ENCODE results near the gene WDR81.

The WDR81 gene

DNA sequence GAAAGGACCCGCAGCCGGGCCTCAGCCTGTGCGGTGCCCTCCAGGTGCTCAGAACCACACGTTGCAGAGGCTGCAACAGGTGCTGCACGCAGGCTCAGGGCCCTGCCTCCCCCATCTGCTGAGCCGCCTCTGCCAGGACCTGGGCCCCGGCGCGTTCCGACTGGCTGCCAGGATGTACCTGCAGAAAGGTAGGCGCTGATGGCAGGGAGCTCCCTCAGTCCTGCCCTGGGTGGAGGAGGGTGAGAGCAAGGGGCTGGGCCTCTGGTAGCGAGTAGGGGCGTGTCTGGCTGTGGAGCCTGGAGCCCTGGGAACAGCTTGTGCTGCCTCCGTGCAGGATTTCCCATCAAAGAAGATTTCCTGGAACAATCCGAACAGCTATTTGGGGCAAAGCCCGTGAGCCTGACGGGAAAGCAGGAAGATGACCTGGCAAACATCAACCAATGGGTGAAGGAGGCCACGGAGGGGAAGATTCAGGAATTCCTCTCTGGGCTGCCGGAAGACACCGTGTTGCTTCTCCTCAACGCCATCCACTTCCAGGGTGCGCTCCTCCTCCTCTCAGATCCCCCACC, 22.6 kb downstream of the WDR81 start:
- ChIA-PET CTCF (no interaction called here), POLR2A (interaction anchor here (1.0 kb wide), 1 partner anchor 31 kb away, joined by 4 read pairs; no protein-coding TSS in a partner anchor)
- no peak overlapping the region for H3K27ac ChIP-seq (ENCODE audit: extremely low read depth, low read depth, low read length)

DNA sequence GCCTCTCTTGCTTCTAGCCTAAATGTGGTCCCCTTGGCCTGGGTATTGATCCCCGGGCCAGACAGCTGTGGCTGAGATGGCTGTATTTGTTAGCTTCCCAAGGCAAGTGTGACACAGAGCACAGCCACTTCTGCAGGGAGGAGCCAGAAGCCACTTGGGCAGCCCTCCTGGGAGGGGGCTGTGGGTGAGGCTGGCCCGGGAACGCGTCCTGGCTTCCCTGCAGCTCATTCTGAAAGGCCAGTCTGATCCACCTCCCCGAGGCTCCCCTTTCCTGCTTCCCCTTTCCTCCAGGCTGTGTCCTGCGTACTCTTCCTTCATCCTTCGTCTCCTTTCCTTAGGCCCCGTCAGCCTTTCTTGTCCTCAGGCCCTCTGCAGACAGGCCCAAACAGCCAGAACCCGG, 26.1 kb downstream of the WDR81 start:
- Histone ChIP-seq H3K36me3 (ENCODE audit: control insufficient read depth in 2 of 2, insufficient read depth in 1 of 2, low read length in 2 of 2) (no peaks in the 10 kb centered on the region), H3K9me3 (ENCODE audit: control insufficient read depth, insufficient read depth, low read depth, low read length) (no peaks in the 10 kb centered on the region), H3K27ac (ENCODE audit: extremely low read depth, low read depth, low read length) (no peak overlapping the region), H3K4me1 (ENCODE audit: control insufficient read depth, insufficient read depth, low read length) (no peaks in the 10 kb centered on the region), H3K4me3 (ENCODE audit: low read depth, low read length) (no peak overlapping the region)
- no peak for TF ChIP-seq ZNF10 (tag by site-specific recombination; IDR thresholded peaks at IDR 0.05)
- TF ChIP-seq ZNF2 (tag by site-specific recombination; IDR thresholded peaks at IDR 0.05): no peak
- TF ChIP-seq OVOL3 (tag by site-specific recombination; IDR thresholded peaks at IDR 0.05): no peak
- TF ChIP-seq ZNF791 (tag by site-specific recombination; IDR thresholded peaks at IDR 0.05): no peak
- TF ChIP-seq EGR2 (tag by site-specific recombination; IDR thresholded peaks at IDR 0.05; ENCODE audit: low read depth): 0 out of 2 replicates have a peak, but pooled peaks have one; percentile 10
- 0 out of 2 replicates have a peak, but pooled peaks have one; percentile 16 for TF ChIP-seq ZFHX2 (tag by site-specific recombination; conservative IDR thresholded peaks at IDR 0.05)
- no peak for TF ChIP-seq ZNF548 (tag by site-specific recombination; IDR thresholded peaks at IDR 0.05)
- TF ChIP-seq ZNF404 (tag by site-specific recombination; IDR thresholded peaks at IDR 0.05): no peak
- TF ChIP-seq ZNF529 (tag by site-specific recombination; IDR thresholded peaks at IDR 0.05; ENCODE audit: insufficient replicate concordance): no peak
- ChIA-PET CTCF (no interaction called here), POLR2A (interaction anchor here (0.9 kb wide), 1 partner anchor 11 kb away, joined by 3 read pairs; the partner anchor contains the start of gene SERPINF1)

More for the DNA sequence above, 22.6 kb downstream of the WDR81 start:
- no peaks in the 10 kb centered on the region for H3K9me3 ChIP-seq (ENCODE audit: control insufficient read depth, insufficient read depth, low read depth, low read length)
- no peak overlapping the region for H3K4me3 ChIP-seq (ENCODE audit: low read depth, low read length)
- no peaks in the 10 kb centered on the region for H3K4me1 ChIP-seq (ENCODE audit: control insufficient read depth, insufficient read depth, low read length)
- TF ChIP-seq SCRT2 (tag by site-specific recombination; IDR thresholded peaks at IDR 0.05) (peak; percentile 87), ZFP37 (tag by site-specific recombination; IDR thresholded peaks at IDR 0.05) (no peak)
- no peaks in the 10 kb centered on the region for H3K36me3 ChIP-seq (ENCODE audit: control insufficient read depth in 2 of 2, insufficient read depth in 1 of 2, low read length in 2 of 2)

DNA sequence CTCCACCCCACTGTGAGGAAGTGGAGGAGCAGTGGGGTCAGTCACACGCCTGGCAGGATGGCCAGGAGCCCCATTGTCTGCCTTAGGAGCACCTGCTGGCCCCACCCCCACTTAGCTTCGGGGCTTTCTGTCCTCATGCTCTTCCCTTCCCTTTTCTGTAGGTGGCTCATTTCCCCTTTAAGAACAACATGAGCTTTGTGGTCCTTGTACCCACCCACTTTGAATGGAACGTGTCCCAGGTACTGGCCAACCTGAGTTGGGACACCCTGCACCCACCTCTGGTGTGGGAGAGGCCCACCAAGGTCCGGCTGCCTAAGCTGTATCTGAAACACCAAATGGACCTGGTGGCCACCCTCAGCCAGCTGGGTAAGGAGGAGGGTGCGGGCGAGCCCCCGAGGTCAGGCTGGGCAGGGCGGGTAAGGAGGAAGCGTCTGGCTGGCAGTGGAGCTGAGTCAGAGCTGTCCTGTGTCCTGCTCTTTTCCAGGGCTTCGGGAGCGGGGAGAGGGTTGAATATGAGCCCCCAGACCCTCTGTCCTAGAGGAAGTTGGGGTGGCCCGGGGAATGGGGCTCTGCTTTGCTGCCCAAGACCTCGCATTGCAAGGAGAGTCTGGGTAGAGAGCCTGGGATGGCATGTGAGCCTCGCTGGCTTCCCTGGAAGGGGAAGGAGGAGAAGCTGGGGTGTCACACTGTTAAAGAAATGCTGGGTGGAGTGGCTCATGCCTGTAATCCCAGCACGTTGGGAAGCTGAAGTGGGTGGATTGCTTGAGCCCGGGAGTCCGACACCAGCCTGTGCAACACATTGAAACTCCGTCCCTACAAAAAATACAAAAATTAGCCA, 28.1 kb downstream of the WDR81 start:
- Histone ChIP-seq H3K9me3 (ENCODE audit: control insufficient read depth, insufficient read depth, low read depth, low read length) (no peaks in the 10 kb centered on the region), H3K27ac (ENCODE audit: extremely low read depth, low read depth, low read length) (no peak overlapping the region), H3K36me3 (ENCODE audit: control insufficient read depth in 2 of 2, insufficient read depth in 1 of 2, low read length in 2 of 2) (no peaks in the 10 kb centered on the region), H3K4me1 (ENCODE audit: control insufficient read depth, insufficient read depth, low read length) (no peaks in the 10 kb centered on the region), H3K4me3 (ENCODE audit: low read depth, low read length) (no peak overlapping the region)
- ChIA-PET POLR2A (interaction anchor here (1.4 kb wide), 1 partner anchor 36 kb away, joined by 6 read pairs; no protein-coding TSS in a partner anchor), CTCF (interaction anchor here (0.6 kb wide), 1 partner anchor 92 kb away, joined by 3 read pairs; no protein-coding TSS in a partner anchor)
- TF ChIP-seq ZNF140 (tag by site-specific recombination; IDR thresholded peaks at IDR 0.05): no peak
- TF ChIP-seq ZNF146 (tag by site-specific recombination; IDR thresholded peaks at IDR 0.05): no peak
- TF ChIP-seq, protein P1, sequence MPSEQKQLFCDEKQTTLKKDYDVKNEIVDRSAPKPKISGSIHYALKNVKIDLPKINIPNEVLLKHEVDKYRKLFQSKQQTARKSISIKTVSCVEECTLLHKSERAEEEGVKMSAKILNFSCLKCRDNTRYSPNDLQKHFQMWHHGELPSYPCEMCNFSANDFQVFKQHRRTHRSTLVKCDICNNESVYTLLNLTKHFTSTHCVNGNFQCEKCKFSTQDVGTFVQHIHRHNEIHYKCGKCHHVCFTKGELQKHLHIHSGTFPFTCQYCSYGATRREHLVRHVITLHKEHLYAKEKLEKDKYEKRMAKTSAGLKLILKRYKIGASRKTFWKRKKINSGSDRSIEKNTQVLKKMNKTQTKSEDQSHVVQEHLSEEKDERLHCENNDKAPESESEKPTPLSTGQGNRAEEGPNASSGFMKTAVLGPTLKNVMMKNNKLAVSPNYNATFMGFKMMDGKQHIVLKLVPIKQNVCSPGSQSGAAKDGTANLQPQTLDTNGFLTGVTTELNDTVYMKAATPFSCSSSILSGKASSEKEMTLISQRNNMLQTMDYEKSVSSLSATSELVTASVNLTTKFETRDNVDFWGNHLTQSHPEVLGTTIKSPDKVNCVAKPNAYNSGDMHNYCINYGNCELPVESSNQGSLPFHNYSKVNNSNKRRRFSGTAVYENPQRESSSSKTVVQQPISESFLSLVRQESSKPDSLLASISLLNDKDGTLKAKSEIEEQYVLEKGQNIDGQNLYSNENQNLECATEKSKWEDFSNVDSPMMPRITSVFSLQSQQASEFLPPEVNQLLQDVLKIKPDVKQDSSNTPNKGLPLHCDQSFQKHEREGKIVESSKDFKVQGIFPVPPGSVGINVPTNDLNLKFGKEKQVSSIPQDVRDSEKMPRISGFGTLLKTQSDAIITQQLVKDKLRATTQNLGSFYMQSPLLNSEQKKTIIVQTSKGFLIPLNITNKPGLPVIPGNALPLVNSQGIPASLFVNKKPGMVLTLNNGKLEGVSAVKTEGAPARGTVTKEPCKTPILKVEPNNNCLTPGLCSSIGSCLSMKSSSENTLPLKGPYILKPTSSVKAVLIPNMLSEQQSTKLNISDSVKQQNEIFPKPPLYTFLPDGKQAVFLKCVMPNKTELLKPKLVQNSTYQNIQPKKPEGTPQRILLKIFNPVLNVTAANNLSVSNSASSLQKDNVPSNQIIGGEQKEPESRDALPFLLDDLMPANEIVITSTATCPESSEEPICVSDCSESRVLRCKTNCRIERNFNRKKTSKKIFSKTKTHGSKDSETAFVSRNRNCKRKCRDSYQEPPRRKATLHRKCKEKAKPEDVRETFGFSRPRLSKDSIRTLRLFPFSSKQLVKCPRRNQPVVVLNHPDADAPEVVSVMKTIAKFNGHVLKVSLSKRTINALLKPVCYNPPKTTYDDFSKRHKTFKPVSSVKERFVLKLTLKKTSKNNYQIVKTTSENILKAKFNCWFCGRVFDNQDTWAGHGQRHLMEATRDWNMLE (tag by site-specific recombination; conservative IDR thresholded peaks at IDR 0.05; ENCODE audit: low read depth): no peak
- TF ChIP-seq, protein P2, sequence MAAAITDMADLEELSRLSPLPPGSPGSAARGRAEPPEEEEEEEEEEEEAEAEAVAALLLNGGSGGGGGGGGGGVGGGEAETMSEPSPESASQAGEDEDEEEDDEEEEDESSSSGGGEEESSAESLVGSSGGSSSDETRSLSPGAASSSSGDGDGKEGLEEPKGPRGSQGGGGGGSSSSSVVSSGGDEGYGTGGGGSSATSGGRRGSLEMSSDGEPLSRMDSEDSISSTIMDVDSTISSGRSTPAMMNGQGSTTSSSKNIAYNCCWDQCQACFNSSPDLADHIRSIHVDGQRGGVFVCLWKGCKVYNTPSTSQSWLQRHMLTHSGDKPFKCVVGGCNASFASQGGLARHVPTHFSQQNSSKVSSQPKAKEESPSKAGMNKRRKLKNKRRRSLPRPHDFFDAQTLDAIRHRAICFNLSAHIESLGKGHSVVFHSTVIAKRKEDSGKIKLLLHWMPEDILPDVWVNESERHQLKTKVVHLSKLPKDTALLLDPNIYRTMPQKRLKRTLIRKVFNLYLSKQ (tag by site-specific recombination; IDR thresholded peaks at IDR 0.05; ENCODE audit: borderline replicate concordance): no peak
- TF ChIP-seq, protein P3, sequence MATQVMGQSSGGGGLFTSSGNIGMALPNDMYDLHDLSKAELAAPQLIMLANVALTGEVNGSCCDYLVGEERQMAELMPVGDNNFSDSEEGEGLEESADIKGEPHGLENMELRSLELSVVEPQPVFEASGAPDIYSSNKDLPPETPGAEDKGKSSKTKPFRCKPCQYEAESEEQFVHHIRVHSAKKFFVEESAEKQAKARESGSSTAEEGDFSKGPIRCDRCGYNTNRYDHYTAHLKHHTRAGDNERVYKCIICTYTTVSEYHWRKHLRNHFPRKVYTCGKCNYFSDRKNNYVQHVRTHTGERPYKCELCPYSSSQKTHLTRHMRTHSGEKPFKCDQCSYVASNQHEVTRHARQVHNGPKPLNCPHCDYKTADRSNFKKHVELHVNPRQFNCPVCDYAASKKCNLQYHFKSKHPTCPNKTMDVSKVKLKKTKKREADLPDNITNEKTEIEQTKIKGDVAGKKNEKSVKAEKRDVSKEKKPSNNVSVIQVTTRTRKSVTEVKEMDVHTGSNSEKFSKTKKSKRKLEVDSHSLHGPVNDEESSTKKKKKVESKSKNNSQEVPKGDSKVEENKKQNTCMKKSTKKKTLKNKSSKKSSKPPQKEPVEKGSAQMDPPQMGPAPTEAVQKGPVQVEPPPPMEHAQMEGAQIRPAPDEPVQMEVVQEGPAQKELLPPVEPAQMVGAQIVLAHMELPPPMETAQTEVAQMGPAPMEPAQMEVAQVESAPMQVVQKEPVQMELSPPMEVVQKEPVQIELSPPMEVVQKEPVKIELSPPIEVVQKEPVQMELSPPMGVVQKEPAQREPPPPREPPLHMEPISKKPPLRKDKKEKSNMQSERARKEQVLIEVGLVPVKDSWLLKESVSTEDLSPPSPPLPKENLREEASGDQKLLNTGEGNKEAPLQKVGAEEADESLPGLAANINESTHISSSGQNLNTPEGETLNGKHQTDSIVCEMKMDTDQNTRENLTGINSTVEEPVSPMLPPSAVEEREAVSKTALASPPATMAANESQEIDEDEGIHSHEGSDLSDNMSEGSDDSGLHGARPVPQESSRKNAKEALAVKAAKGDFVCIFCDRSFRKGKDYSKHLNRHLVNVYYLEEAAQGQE (tag by site-specific recombination; IDR thresholded peaks at IDR 0.05): no peak

All from HEK293 (cell line).